Prostate gland (tissue), 2 donors: ENCODE measurements around the gene HNRNPUL2.

ENCODE experiments used
- POLR2A ChIP-seq: fragments of 450-650 bp; IDR thresholded peaks from one replicate; pipeline ENCODE4 v1.6.1; 2016; ENCODE audit warnings: antibody characterized with exemption, mild to moderate bottlenecking
- POLR2AphosphoS5 ChIP-seq: sonication (generic); formaldehyde crosslinking; IDR thresholded peaks from one replicate; pipeline ENCODE4 v1.6.1; 2017; ENCODE audit warnings: antibody characterized with exemption
- TF ChIP-seq, protein P1 (sequence below), 4 experiments: fragments of 200-600 bp in 2 of 4; fragments of 450-650 bp in 2 of 4; sonication (generic) in 2 of 4; IDR thresholded peaks; 1 replicate in 3 of 4; 2 replicates in 1 of 4; pipeline ENCODE4 v1.5.1; 2016 to 2019; ENCODE audit warnings: antibody characterized with exemption in 4 of 4, mild to moderate bottlenecking in 2 of 4, moderate library complexity in 2 of 4

DNA sequence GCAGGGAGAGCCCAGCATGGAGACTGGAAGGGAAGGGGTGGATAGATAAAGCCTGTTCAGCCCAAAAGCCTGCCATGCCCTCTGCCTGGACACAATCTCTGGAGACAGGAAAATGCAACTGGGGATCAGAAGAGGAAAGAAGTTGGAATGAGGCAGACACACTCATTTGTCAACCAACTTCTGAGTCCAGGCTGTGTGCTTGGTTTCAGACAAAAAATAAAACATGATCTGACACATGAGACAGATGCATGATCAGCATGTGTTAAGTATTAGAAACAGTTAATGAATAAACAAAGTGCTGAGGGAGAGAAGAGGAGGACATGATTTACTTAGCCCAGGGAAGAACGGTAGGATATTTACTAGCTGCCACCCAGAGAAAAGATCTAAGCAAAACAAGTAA is 38.8 kb downstream of the HNRNPUL2 start:
- TF ChIP-seq, protein P1, sequence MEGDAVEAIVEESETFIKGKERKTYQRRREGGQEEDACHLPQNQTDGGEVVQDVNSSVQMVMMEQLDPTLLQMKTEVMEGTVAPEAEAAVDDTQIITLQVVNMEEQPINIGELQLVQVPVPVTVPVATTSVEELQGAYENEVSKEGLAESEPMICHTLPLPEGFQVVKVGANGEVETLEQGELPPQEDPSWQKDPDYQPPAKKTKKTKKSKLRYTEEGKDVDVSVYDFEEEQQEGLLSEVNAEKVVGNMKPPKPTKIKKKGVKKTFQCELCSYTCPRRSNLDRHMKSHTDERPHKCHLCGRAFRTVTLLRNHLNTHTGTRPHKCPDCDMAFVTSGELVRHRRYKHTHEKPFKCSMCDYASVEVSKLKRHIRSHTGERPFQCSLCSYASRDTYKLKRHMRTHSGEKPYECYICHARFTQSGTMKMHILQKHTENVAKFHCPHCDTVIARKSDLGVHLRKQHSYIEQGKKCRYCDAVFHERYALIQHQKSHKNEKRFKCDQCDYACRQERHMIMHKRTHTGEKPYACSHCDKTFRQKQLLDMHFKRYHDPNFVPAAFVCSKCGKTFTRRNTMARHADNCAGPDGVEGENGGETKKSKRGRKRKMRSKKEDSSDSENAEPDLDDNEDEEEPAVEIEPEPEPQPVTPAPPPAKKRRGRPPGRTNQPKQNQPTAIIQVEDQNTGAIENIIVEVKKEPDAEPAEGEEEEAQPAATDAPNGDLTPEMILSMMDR (IDR thresholded peaks at IDR 0.05), result no peak
- TF ChIP-seq POLR2A, result no peak
- TF ChIP-seq POLR2AphosphoS5, result no peak
